ENCODE results near the gene DAPK1. TPM values are rescaled to one million over a fixed set of nuclear protein-coding genes. Genes with fewer than 3 reads are reported as not detected.

The DAPK1 gene
- total and polyA plus RNA-seq, 10 of the 15 experiments (the other 5 are each of a cell fraction or from before 2014, with no cell fraction given): 8.2 to 94.7 (median 51.6) TPM

DNA sequence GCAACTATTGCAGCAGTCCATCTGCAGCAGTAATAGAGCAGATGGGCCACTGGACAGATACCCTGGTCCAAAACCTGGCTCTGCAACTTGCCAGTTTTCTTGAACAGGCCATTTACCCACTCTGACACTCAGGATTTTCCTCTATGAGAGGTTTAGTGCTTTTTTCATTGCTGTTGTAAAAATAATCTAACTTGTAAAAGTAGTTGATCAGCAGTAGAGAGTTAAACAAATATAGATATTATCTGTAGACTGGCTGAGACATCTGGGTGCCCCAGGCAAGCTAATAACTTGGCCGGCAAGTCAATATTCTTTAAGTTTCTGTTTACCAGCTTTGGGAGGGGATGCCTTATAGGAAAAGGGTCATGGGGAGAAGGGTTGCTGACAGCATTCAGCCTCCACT, 4.1 kb downstream of the DAPK1 start (continued):
- TF ChIP-seq BMI1 (IDR thresholded peaks at IDR 0.05; ENCODE audit: borderline replicate concordance): no peak
- TF ChIP-seq EZH2 (IDR thresholded peaks at IDR 0.05; ENCODE audit: borderline replicate concordance, control insufficient read depth, low read depth, low read length): no peak
- TF ChIP-seq NFYA (IDR thresholded peaks at IDR 0.05; ENCODE audit: borderline replicate concordance, low read depth, low read length): no peak
- TF ChIP-seq CHD2 (IDR thresholded peaks at IDR 0.05; ENCODE audit: borderline replicate concordance, low read depth, low read length): no peak
- no peak for TF ChIP-seq BCL11A (IDR thresholded peaks at IDR 0.05; ENCODE audit: low read depth, low read length)
- TF ChIP-seq, protein P1, sequence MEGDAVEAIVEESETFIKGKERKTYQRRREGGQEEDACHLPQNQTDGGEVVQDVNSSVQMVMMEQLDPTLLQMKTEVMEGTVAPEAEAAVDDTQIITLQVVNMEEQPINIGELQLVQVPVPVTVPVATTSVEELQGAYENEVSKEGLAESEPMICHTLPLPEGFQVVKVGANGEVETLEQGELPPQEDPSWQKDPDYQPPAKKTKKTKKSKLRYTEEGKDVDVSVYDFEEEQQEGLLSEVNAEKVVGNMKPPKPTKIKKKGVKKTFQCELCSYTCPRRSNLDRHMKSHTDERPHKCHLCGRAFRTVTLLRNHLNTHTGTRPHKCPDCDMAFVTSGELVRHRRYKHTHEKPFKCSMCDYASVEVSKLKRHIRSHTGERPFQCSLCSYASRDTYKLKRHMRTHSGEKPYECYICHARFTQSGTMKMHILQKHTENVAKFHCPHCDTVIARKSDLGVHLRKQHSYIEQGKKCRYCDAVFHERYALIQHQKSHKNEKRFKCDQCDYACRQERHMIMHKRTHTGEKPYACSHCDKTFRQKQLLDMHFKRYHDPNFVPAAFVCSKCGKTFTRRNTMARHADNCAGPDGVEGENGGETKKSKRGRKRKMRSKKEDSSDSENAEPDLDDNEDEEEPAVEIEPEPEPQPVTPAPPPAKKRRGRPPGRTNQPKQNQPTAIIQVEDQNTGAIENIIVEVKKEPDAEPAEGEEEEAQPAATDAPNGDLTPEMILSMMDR (IDR thresholded peaks at IDR 0.05 in 2 of 3, conservative IDR thresholded peaks at IDR 0.05 in 1 of 3; ENCODE audit: control insufficient read depth in 2 of 3, extremely low read depth in 1 of 3, insufficient read depth in 1 of 3, low read depth in 3 of 3, low read length in 3 of 3): no peak

DNA sequence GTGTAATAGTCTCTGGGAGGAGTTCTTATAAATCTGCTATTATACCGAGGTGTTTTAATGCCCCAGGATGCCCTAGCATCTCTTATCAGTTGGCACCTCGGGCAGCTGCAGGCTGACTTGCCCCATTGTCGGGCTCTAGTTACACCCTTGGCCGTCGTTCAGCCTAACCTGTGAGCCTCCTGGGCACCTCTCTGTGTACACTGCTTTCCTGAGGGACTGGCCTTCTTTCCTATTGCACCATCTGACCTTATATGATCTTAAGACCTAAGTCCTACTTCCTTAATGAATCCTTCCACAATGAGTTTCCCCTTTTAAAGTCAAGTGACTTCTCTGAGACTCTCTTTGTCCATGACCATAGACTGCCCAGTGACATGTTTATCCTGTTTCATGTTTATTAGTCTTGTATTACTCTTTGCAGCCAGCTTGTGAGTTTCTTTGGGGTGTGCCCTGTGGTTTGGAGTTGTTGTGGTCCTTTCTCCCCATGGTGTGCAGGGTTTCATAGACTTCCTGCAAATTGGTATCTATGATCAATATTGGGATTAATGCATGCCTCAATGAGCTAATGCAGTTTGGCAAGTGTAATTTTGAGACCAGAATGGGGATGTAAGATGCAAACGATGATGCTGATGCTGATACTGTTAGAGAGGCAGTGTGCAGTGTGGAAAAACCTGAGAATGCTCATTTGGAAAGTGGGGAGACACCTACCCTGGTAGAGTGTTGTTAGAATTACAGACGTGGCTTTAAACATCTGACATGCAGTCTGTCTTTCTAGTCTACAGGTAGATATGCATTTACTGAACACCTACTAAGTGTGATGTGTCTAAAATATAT, 4.9 kb downstream of the DAPK1 start:
- H2AFZ ChIP-seq (ENCODE audit: control insufficient read depth, low read depth, low read length): no peak overlapping the region
- H3K9me3 ChIP-seq (replicated peaks; ENCODE audit: control insufficient read depth, insufficient read depth, low read length): no peaks in the 10 kb centered on the region
- H3K9ac ChIP-seq (ENCODE audit: control insufficient read depth, insufficient read depth, low read length): peak overlapping the region; percentile 15; the same call in 1 of the 2 replicates
- no peaks in the 10 kb centered on the region for H4K20me1 ChIP-seq (ENCODE audit: control insufficient read depth, insufficient read depth)
- RAD21 ChIA-PET (ENCODE audit: unreplicated experiment): interaction anchor here (0.9 to 1.9 kb wide), 7 partner anchors 9 to 107 kb away, joined by 3 to 9 read pairs (median 3); no protein-coding TSS in a partner anchor
- peak; percentile 48 for TF ChIP-seq RUNX3 (IDR thresholded peaks at IDR 0.05; ENCODE audit: low read length)
- no peak for TF ChIP-seq CEBPB (IDR thresholded peaks at IDR 0.05; ENCODE audit: borderline replicate concordance in 1 of 2, low read depth in 2 of 2, low read length in 2 of 2)
- TF ChIP-seq RAD21 (IDR thresholded peaks at IDR 0.05; ENCODE audit: insufficient read depth, low read depth, low read length): 0 out of 2 replicates have a peak, but pooled peaks have one; percentile 3
- in situ Hi-C loops (cut with MboI) (no loop called here), intact Hi-C loops (cut with micrococcal nuclease; ENCODE audit: unreplicated experiment) (loop anchor here (5.0 to 10.0 kb wide), 2 partner anchors 160 to 1148 kb away; partner anchors contain the start of gene TUT7)
- peak overlapping the region; percentile 41 for H3K27ac ChIP-seq (ENCODE audit: control insufficient read depth, insufficient read depth)
- ATAC-seq: peak; percentile 3; the same call in 2 of the 3 replicates
- POLR2A ChIA-PET: interaction anchor here (0.8 to 1.4 kb wide), 3 partner anchors 15 to 39 kb away, joined by 3 to 6 read pairs (median 3); no protein-coding TSS in a partner anchor
- H3K27me3 ChIP-seq (replicated peaks in 1 of 2; ENCODE audit: control insufficient read depth in 2 of 2, insufficient read depth in 2 of 2, low read length in 1 of 2): no peaks in the 10 kb centered on the region
- SMC1A ChIA-PET (ENCODE audit: uncharacterized antibody, unreplicated experiment): interaction anchor here (0.5 to 3.4 kb wide), 12 partner anchors 10 to 165 kb away, joined by 3 to 16 read pairs (median 3); no protein-coding TSS in a partner anchor
- H3K79me2 ChIP-seq (ENCODE audit: control insufficient read depth, insufficient read depth, low read length): peaks cover 68% of the 10 kb centered on the region
- peak overlapping the region; percentile 33 for H3K4me3 ChIP-seq
- H3K4me2 ChIP-seq (ENCODE audit: control insufficient read depth, insufficient read depth): peak overlapping the region; percentile 78
- peaks cover 13% of the 10 kb centered on the region for H3K4me1 ChIP-seq (ENCODE audit: control insufficient read depth, insufficient read depth, low read length)
- CTCF ChIA-PET: interaction anchor here (1.0 to 1.4 kb wide), 3 partner anchors 8 to 165 kb away, joined by 3 to 4 read pairs (median 3); no protein-coding TSS in a partner anchor
- no TSS peak for BruUV-seq (replicated peaks)
- H3K36me3 ChIP-seq (ENCODE audit: control insufficient read depth in 2 of 2, insufficient read depth in 2 of 2, low read length in 1 of 2): peaks cover 0 to 15% of the 10 kb centered on the region in 2 experiments; a peak in 2 of 4 replicates
- no peak for DNase-seq (ENCODE audit: low read depth, low spot score)
- FAIRE-seq: no peak
- WGBS (ENCODE audit: insufficient coverage, insufficient replicate concordance, low lambda C conversion rate, missing lambda C conversion rate): 31% methylated on average over 7 of the region's 7 CpGs
